Activated naive CD8-positive, alpha-beta T cell (primary cell): ENCODE data around the gene CHMP3.
"Not testable (repeated sequence)": the region's sequence is repeated elsewhere in the genome, so short reads cannot be mapped to it uniquely, and the experiment has no call there.

Experiments used
- H3K27ac Mint-ChIP-seq: one replicate; pipeline ENCODE4 v1.8.0; 2021; ENCODE audit warnings: mixed read lengths
- H3K27me3 Mint-ChIP-seq: one replicate; pipeline ENCODE4 v1.8.0; 2021; ENCODE audit warnings: mixed read lengths
- H3K36me3 Mint-ChIP-seq: one replicate; pipeline ENCODE4 v1.8.0; 2021; ENCODE audit warnings: mixed read lengths
- H3K4me1 Mint-ChIP-seq: one replicate; pipeline ENCODE4 v1.8.0; 2021; ENCODE audit warnings: low read depth, mixed read lengths
- H3K4me3 Mint-ChIP-seq: one replicate; pipeline ENCODE4 v1.8.0; 2021; ENCODE audit warnings: mild to moderate bottlenecking, mixed read lengths
- H3K9me3 Mint-ChIP-seq: one replicate; pipeline ENCODE4 v1.8.0; 2021; ENCODE audit warnings: low read depth, mixed read lengths

Gene CHMP3

GRCh38 chr2:86500325-86501083, 62.7 kb downstream of the CHMP3 start:
- H3K27ac Mint-ChIP-seq = no peak overlapping the region
- peaks cover 17% of the 10 kb centered on the region for H3K4me1 Mint-ChIP-seq
- H3K4me3 Mint-ChIP-seq = no peak overlapping the region
- H3K27me3 Mint-ChIP-seq = no peaks in the 10 kb centered on the region
- H3K9me3 Mint-ChIP-seq = peaks cover 14% of the 10 kb centered on the region
- peaks cover 72% of the 10 kb centered on the region for H3K36me3 Mint-ChIP-seq

GRCh38 chr2:86499326-86499725, 63.9 kb downstream of the CHMP3 start:
- Mint-ChIP-seq H3K27ac (no peak overlapping the region), H3K4me3 (no peak overlapping the region), H3K27me3 (no peaks in the 10 kb centered on the region), H3K4me1 (peaks cover 18% of the 10 kb centered on the region), H3K36me3 (peaks cover 73% of the 10 kb centered on the region), H3K9me3 (peaks cover 14% of the 10 kb centered on the region)

- Mint-ChIP-seq H3K27ac (peak overlapping the region; percentile 34), H3K27me3 (no peaks in the 10 kb centered on the region), H3K4me3 (no peak overlapping the region), H3K36me3 (peaks cover 74% of the 10 kb centered on the region), H3K9me3 (peaks cover 11% of the 10 kb centered on the region), H3K4me1 (peaks cover 20% of the 10 kb centered on the region)
Observed at GRCh38 chr2:86498468-86499260, 64.6 kb downstream of the CHMP3 start.

GRCh38 chr2:86496391-86496790, 66.9 kb downstream of the CHMP3 start:
- H3K27me3 Mint-ChIP-seq, H3K9me3 Mint-ChIP-seq, H3K4me3 Mint-ChIP-seq: not testable (repeated sequence)
- Mint-ChIP-seq H3K4me1 (peaks cover 26% of the 10 kb centered on the region), H3K27ac (peak overlapping the region; percentile 19), H3K36me3 (peaks cover 61% of the 10 kb centered on the region)

- H3K36me3 Mint-ChIP-seq = peaks cover 37% of the 10 kb centered on the region
- peaks cover 24% of the 10 kb centered on the region for H3K4me1 Mint-ChIP-seq
- no peaks in the 10 kb centered on the region for H3K9me3 Mint-ChIP-seq
- peak overlapping the region; percentile 81 for H3K27ac Mint-ChIP-seq
- no peaks in the 10 kb centered on the region for H3K27me3 Mint-ChIP-seq
- H3K4me3 Mint-ChIP-seq = no peak overlapping the region
Observed at GRCh38 chr2:86492048-86492453, 71.2 kb downstream of the CHMP3 start.

- H3K27ac Mint-ChIP-seq = peak overlapping the region; percentile 81
- no peaks in the 10 kb centered on the region for H3K27me3 Mint-ChIP-seq
- no peaks in the 10 kb centered on the region for H3K9me3 Mint-ChIP-seq
- peaks cover 22% of the 10 kb centered on the region for H3K4me1 Mint-ChIP-seq
- peaks cover 38% of the 10 kb centered on the region for H3K36me3 Mint-ChIP-seq
- no peak overlapping the region for H3K4me3 Mint-ChIP-seq
Observed at GRCh38 chr2:86491088-86491487, 72.2 kb downstream of the CHMP3 start.

- Mint-ChIP-seq H3K27ac (peak overlapping the region; percentile 68), H3K9me3 (no peaks in the 10 kb centered on the region), H3K4me3 (no peak overlapping the region), H3K36me3 (peaks cover 37% of the 10 kb centered on the region), H3K27me3 (no peaks in the 10 kb centered on the region), H3K4me1 (peaks cover 23% of the 10 kb centered on the region)
Observed at GRCh38 chr2:86490245-86490644, 73.0 kb downstream of the CHMP3 start.

GRCh38 chr2:86489542-86489941, 73.7 kb downstream of the CHMP3 start:
- H3K27ac Mint-ChIP-seq = peak overlapping the region; percentile 68
- H3K36me3 Mint-ChIP-seq = peaks cover 37% of the 10 kb centered on the region
- H3K4me3 Mint-ChIP-seq = no peak overlapping the region
- H3K4me1 Mint-ChIP-seq = peaks cover 30% of the 10 kb centered on the region
- H3K27me3 Mint-ChIP-seq = no peaks in the 10 kb centered on the region
- H3K9me3 Mint-ChIP-seq = no peaks in the 10 kb centered on the region

- Mint-ChIP-seq H3K36me3 (peaks cover 31% of the 10 kb centered on the region), H3K27me3 (no peaks in the 10 kb centered on the region), H3K4me1 (peaks cover 31% of the 10 kb centered on the region), H3K4me3 (no peak overlapping the region), H3K9me3 (no peaks in the 10 kb centered on the region), H3K27ac (peak overlapping the region; percentile 77)
Observed at GRCh38 chr2:86488561-86489250, 74.5 kb downstream of the CHMP3 start.

- H3K27me3 Mint-ChIP-seq = no peaks in the 10 kb centered on the region
- no peak overlapping the region for H3K4me3 Mint-ChIP-seq
- peaks cover 34% of the 10 kb centered on the region for H3K4me1 Mint-ChIP-seq
- no peaks in the 10 kb centered on the region for H3K9me3 Mint-ChIP-seq
- peaks cover 28% of the 10 kb centered on the region for H3K36me3 Mint-ChIP-seq
- peak overlapping the region; percentile 74 for H3K27ac Mint-ChIP-seq
Observed at GRCh38 chr2:86487062-86487461, 76.2 kb downstream of the CHMP3 start.

- no peaks in the 10 kb centered on the region for H3K9me3 Mint-ChIP-seq
- H3K27ac Mint-ChIP-seq = peak overlapping the region; percentile 85
- peak overlapping the region; percentile 10 for H3K4me3 Mint-ChIP-seq
- H3K27me3 Mint-ChIP-seq = no peaks in the 10 kb centered on the region
- H3K36me3 Mint-ChIP-seq = peaks cover 22% of the 10 kb centered on the region
- peaks cover 35% of the 10 kb centered on the region for H3K4me1 Mint-ChIP-seq
Observed at GRCh38 chr2:86485802-86486201, 77.4 kb downstream of the CHMP3 start.

GRCh38 chr2:86485103-86485502, 78.1 kb downstream of the CHMP3 start:
- H3K27ac Mint-ChIP-seq = peak overlapping the region; percentile 85
- H3K4me3 Mint-ChIP-seq = no peak overlapping the region
- no peaks in the 10 kb centered on the region for H3K9me3 Mint-ChIP-seq
- no peaks in the 10 kb centered on the region for H3K27me3 Mint-ChIP-seq
- peaks cover 21% of the 10 kb centered on the region for H3K36me3 Mint-ChIP-seq
- peaks cover 35% of the 10 kb centered on the region for H3K4me1 Mint-ChIP-seq

- no peaks in the 10 kb centered on the region for H3K27me3 Mint-ChIP-seq
- peak overlapping the region; percentile 85 for H3K27ac Mint-ChIP-seq
- peaks cover 18% of the 10 kb centered on the region for H3K36me3 Mint-ChIP-seq
- H3K4me1 Mint-ChIP-seq = peaks cover 32% of the 10 kb centered on the region
- no peak overlapping the region for H3K4me3 Mint-ChIP-seq
- no peaks in the 10 kb centered on the region for H3K9me3 Mint-ChIP-seq
Observed at GRCh38 chr2:86484385-86484784, 78.9 kb downstream of the CHMP3 start.

GRCh38 chr2:86482034-86482433, 81.2 kb downstream of the CHMP3 start:
- H3K27ac Mint-ChIP-seq = peak overlapping the region; percentile 85
- H3K4me1 Mint-ChIP-seq = peaks cover 39% of the 10 kb centered on the region
- H3K36me3 Mint-ChIP-seq = peaks cover 25% of the 10 kb centered on the region
- no peaks in the 10 kb centered on the region for H3K27me3 Mint-ChIP-seq
- no peaks in the 10 kb centered on the region for H3K9me3 Mint-ChIP-seq
- no peak overlapping the region for H3K4me3 Mint-ChIP-seq

GRCh38 chr2:86480105-86480504, 83.1 kb downstream of the CHMP3 start:
- no peak overlapping the region for H3K4me3 Mint-ChIP-seq
- no peaks in the 10 kb centered on the region for H3K9me3 Mint-ChIP-seq
- H3K27me3 Mint-ChIP-seq = no peaks in the 10 kb centered on the region
- peak overlapping the region; percentile 64 for H3K27ac Mint-ChIP-seq
- H3K4me1 Mint-ChIP-seq = peaks cover 40% of the 10 kb centered on the region
- peaks cover 20% of the 10 kb centered on the region for H3K36me3 Mint-ChIP-seq
